Mesenchymal stem cell (in vitro differentiated cells and primary cell): ENCODE measurements around the gene ZNF594.
"Not testable (repeated sequence)": the region's sequence is repeated elsewhere in the genome, so short reads cannot be mapped to it uniquely, and the experiment has no call there.

Experiments
- DNase-seq: peaks from one replicate; pipeline ENCODE4 v3.0.0-alpha.2; 2013
- H2AFZ ChIP-seq: one replicate; pipeline ENCODE4 v1.6.1; 2013; ENCODE audit warnings: low read depth, mild to moderate bottlenecking, control low read depth, inconsistent platforms, low read length, moderate library complexity
- H2AK5ac ChIP-seq: 2 replicates; pipeline ENCODE4 v1.6.1; 2013; ENCODE audit warnings: low read length, moderate library complexity, mild to moderate bottlenecking, inconsistent platforms; ENCODE audit not compliant: severe bottlenecking
- H2BK120ac ChIP-seq: one replicate; pipeline ENCODE4 v1.6.1; 2013; ENCODE audit warnings: low read depth, mild to moderate bottlenecking, inconsistent platforms, low read length, moderate library complexity
- H2BK12ac ChIP-seq, 2 experiments: one replicate each; pipeline ENCODE4 v1.6.1; 2013; ENCODE audit warnings: inconsistent platforms in 2 of 2, low read length in 2 of 2, mild to moderate bottlenecking in 2 of 2, moderate library complexity in 2 of 2, control low read depth in 1 of 2
- H2BK15ac ChIP-seq: one replicate; pipeline ENCODE4 v1.6.1; 2013; ENCODE audit warnings: mild to moderate bottlenecking, low read depth, inconsistent platforms; ENCODE audit not compliant: poor library complexity, severe bottlenecking
- H2BK5ac ChIP-seq: 2 replicates; pipeline ENCODE4 v1.6.1; 2013; ENCODE audit warnings: low read depth, mild to moderate bottlenecking, low read length, control low read depth, inconsistent platforms; ENCODE audit not compliant: poor library complexity, severe bottlenecking
- H3K14ac ChIP-seq, 2 experiments: one replicate each; pipeline ENCODE4 v1.6.1; 2013; ENCODE audit warnings: inconsistent platforms in 2 of 2, low read length in 2 of 2, control low read depth in 1 of 2, mild to moderate bottlenecking in 1 of 2, moderate library complexity in 1 of 2
- H3K18ac ChIP-seq, 2 experiments: one replicate each; pipeline ENCODE4 v1.6.1; 2013; ENCODE audit warnings: inconsistent platforms in 2 of 2, low read length in 2 of 2, control low read depth in 1 of 2, low read depth in 1 of 2, mild to moderate bottlenecking in 1 of 2
- H3K23ac ChIP-seq, 2 experiments: one replicate each; pipeline ENCODE4 v1.6.1; 2013; ENCODE audit warnings: inconsistent platforms in 2 of 2, low read length in 2 of 2, mild to moderate bottlenecking in 2 of 2, moderate library complexity in 2 of 2, control low read depth in 1 of 2
- H3K27ac ChIP-seq: 2 replicates; pipeline ENCODE4 v1.5.1; 2013; ENCODE audit warnings: mild to moderate bottlenecking, moderate library complexity, low read length, control low read depth, inconsistent platforms; ENCODE audit not compliant: poor library complexity, severe bottlenecking
- H3K27me3 ChIP-seq, 2 experiments: 2 replicates each; pipeline versions ENCODE4 v1.6.1 to v1.7.0; 2013; ENCODE audit warnings: low read length in 2 of 2, mild to moderate bottlenecking in 2 of 2, moderate library complexity in 2 of 2, control low read depth in 1 of 2, inconsistent platforms in 1 of 2; ENCODE audit not compliant: control insufficient read depth in 1 of 2, insufficient read depth in 1 of 2
- H3K36me3 ChIP-seq, 2 experiments: 2 replicates each; pipeline versions ENCODE4 v1.6.1 to v1.7.0; 2013; ENCODE audit warnings: low read length in 2 of 2, control low read depth in 1 of 2, inconsistent platforms in 1 of 2, low read depth in 1 of 2, mild to moderate bottlenecking in 1 of 2; ENCODE audit not compliant: insufficient read depth in 2 of 2, control insufficient read depth in 1 of 2
- H3K4ac ChIP-seq, 2 experiments: one replicate each; pipeline ENCODE4 v1.6.1; 2013; ENCODE audit warnings: inconsistent platforms in 2 of 2, low read length in 2 of 2, mild to moderate bottlenecking in 2 of 2, moderate library complexity in 2 of 2, control low read depth in 1 of 2, low read depth in 1 of 2
- H3K4me1 ChIP-seq: 2 replicates; pipeline ENCODE4 v1.6.1; 2013; ENCODE audit warnings: low read depth, low read length, control low read depth; ENCODE audit not compliant: control insufficient read depth, insufficient read depth
- H3K4me2 ChIP-seq: 2 replicates; pipeline ENCODE4 v1.6.1; 2013; ENCODE audit warnings: low read length, mild to moderate bottlenecking, inconsistent platforms; ENCODE audit not compliant: poor library complexity, severe bottlenecking
- H3K4me3 ChIP-seq, 2 experiments: 2 replicates each; pipeline versions ENCODE4 v1.5.1 to v1.7.0; 2013; ENCODE audit warnings: low read length in 2 of 2, mild to moderate bottlenecking in 2 of 2, control low read depth in 1 of 2, low read depth in 1 of 2; ENCODE audit not compliant: insufficient read depth in 1 of 2
- H3K79me1 ChIP-seq: replicated peaks from 2 replicates; pipeline ENCODE4 v1.6.1; 2013; ENCODE audit warnings: mild to moderate bottlenecking, control low read depth, low read length, inconsistent platforms; ENCODE audit not compliant: poor library complexity, severe bottlenecking
- H3K9ac ChIP-seq: 2 replicates; pipeline ENCODE4 v1.7.0; 2013; ENCODE audit warnings: mild to moderate bottlenecking, low read length, moderate library complexity
- H3K9me3 ChIP-seq: 2 replicates; pipeline ENCODE4 v1.7.0; 2013; ENCODE audit warnings: mild to moderate bottlenecking, low read length; ENCODE audit not compliant: control insufficient read depth
- H4K8ac ChIP-seq: one replicate; pipeline ENCODE4 v1.6.1; 2013; ENCODE audit warnings: inconsistent platforms, mild to moderate bottlenecking, low read length, moderate library complexity
- H4K91ac ChIP-seq: one replicate; pipeline ENCODE4 v1.6.1; 2013; ENCODE audit warnings: mild to moderate bottlenecking, low read length, inconsistent platforms
- WGBS: methylation state at CpG from one replicate; pipeline ENCODE4 v1.1.7; 2013; ENCODE audit warnings: mixed read lengths; 5-methylcytosine and 5-hydroxymethylcytosine counted together

The ZNF594 gene

GRCh38 chr17:5136580-5137412 lies 54.9 kb downstream of the ZNF594 start:
- not testable (repeated sequence) for H3K27me3 ChIP-seq, H3K79me1 ChIP-seq, H3K36me3 ChIP-seq, H2AK5ac ChIP-seq, H3K4me2 ChIP-seq, H3K4me3 ChIP-seq, H3K27ac ChIP-seq, H3K18ac ChIP-seq, H3K4ac ChIP-seq, H4K8ac ChIP-seq, H2BK5ac ChIP-seq, H2BK120ac ChIP-seq, H2AFZ ChIP-seq, H3K4me1 ChIP-seq, H3K23ac ChIP-seq, H3K14ac ChIP-seq, H2BK15ac ChIP-seq, DNase-seq, H3K9ac ChIP-seq, H4K91ac ChIP-seq, H3K9me3 ChIP-seq, H2BK12ac ChIP-seq
- WGBS = 87% methylated on average over 14 of the region's 14 CpGs

- no peak overlapping the region for H4K8ac ChIP-seq
- no peak overlapping the region for H3K27ac ChIP-seq
- H3K4me3 ChIP-seq = no peak overlapping the region
- no peak overlapping the region for H3K9ac ChIP-seq
- WGBS = 84% methylated on average over 14 of the region's 14 CpGs
- no peak overlapping the region for H3K23ac ChIP-seq
- H2BK120ac ChIP-seq = no peak overlapping the region
- peaks cover 0 to 3% of the 10 kb centered on the region in 2 experiments for H3K27me3 ChIP-seq
- H3K4me2 ChIP-seq = no peak overlapping the region
- no peaks in the 10 kb centered on the region for H3K9me3 ChIP-seq
- no peak overlapping the region for H2AFZ ChIP-seq
- H4K91ac ChIP-seq = no peak overlapping the region
- H3K4ac ChIP-seq = no peak overlapping the region
- no peaks in the 10 kb centered on the region for H3K79me1 ChIP-seq
- no peaks in the 10 kb centered on the region for H3K4me1 ChIP-seq
- no peak overlapping the region for H2BK12ac ChIP-seq
- no peak overlapping the region for H2BK15ac ChIP-seq
- no peak overlapping the region for H2BK5ac ChIP-seq
- DNase-seq = no peak
- H3K18ac ChIP-seq = no peak overlapping the region
- H3K14ac ChIP-seq = no peak overlapping the region
- no peak overlapping the region for H2AK5ac ChIP-seq
- no peaks in the 10 kb centered on the region for H3K36me3 ChIP-seq
Observed at GRCh38 chr17:5135726-5136579, 55.7 kb downstream of the ZNF594 start.

GRCh38 chr17:5135131-5135712 lies 56.4 kb downstream of the ZNF594 start:
- H3K79me1 ChIP-seq, H2BK12ac ChIP-seq, H4K91ac ChIP-seq, H3K23ac ChIP-seq, H4K8ac ChIP-seq, H2AFZ ChIP-seq, H2BK5ac ChIP-seq, H3K4ac ChIP-seq, H2BK15ac ChIP-seq, H3K36me3 ChIP-seq, H3K9ac ChIP-seq, H2AK5ac ChIP-seq, H3K9me3 ChIP-seq, H3K27me3 ChIP-seq, H3K14ac ChIP-seq, H3K4me2 ChIP-seq, H3K18ac ChIP-seq, H2BK120ac ChIP-seq, H3K4me3 ChIP-seq, H3K27ac ChIP-seq, H3K4me1 ChIP-seq: not testable (repeated sequence)
- peak; percentile 13 for DNase-seq
- 79% methylated on average over 8 of the region's 8 CpGs for WGBS

GRCh38 chr17:5134571-5134970 lies 57.1 kb downstream of the ZNF594 start:
- H3K9me3 ChIP-seq, H2BK120ac ChIP-seq, H2AK5ac ChIP-seq, H4K8ac ChIP-seq, H3K27ac ChIP-seq, H3K4ac ChIP-seq, H3K4me1 ChIP-seq, H4K91ac ChIP-seq, H3K9ac ChIP-seq, H2AFZ ChIP-seq, H2BK5ac ChIP-seq, H3K18ac ChIP-seq, DNase-seq, H2BK15ac ChIP-seq, H3K4me2 ChIP-seq, H3K79me1 ChIP-seq, H3K4me3 ChIP-seq, H3K23ac ChIP-seq, H3K14ac ChIP-seq, H2BK12ac ChIP-seq, H3K36me3 ChIP-seq: not testable (repeated sequence)
- H3K27me3 ChIP-seq = peaks cover 3 to 11% of the 10 kb centered on the region in 2 experiments
- 83% methylated on average over 11 of the region's 11 CpGs for WGBS
